ENCODE measurements around the gene SCAMP5. TPM values are rescaled to one million over a fixed set of nuclear protein-coding genes. Genes with fewer than 3 reads are reported as not detected.

The SCAMP5 gene, protein sequence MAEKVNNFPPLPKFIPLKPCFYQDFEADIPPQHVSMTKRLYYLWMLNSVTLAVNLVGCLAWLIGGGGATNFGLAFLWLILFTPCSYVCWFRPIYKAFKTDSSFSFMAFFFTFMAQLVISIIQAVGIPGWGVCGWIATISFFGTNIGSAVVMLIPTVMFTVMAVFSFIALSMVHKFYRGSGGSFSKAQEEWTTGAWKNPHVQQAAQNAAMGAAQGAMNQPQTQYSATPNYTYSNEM
- total RNA-seq, result 10 to 100 TPM in 1 of 2 donors, 1 to 10 TPM in 1; 6.1 to 24.4 TPM

DNA sequence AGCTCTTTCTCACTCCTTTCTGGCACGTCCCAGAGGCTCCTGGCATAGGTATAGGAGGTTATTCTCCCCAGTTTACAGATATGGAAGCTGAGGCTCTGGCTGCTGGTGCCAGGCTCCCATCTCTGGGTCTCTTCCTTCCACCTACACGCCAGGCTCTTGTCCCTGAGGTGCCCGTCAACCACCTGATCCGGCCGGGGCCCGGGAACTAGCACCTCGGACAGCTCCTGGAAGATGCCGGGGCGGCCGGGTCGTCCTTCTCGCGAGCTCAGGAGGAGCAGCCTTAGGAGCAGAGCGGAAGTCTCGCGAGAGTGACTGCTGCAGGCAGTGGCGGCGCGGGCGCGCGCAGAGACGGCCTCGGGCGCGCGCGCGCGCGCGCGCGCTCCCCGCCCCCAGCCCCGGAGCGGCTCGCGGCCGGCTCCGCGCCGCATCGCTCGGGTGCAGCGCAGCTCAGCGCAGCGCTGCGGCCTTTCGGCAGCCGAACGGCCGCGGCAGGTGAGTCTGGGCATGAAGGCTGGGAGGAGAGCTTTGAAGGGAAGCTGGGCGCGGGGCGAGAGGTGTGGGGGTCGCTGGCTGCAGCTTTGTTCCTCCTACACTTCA is at the start of gene SCAMP5:
SCAMP5 (plus strand) TSS at position 382 of the 597 bp plus-strand sequence. CDS start 16,277 bp downstream, outside the sequence.
- WGBS, result under 1% methylated on average over 58 of the region's 58 CpGs
- H3K27ac ChIP-seq, result no peak within 1 kb of the TSS

DNA sequence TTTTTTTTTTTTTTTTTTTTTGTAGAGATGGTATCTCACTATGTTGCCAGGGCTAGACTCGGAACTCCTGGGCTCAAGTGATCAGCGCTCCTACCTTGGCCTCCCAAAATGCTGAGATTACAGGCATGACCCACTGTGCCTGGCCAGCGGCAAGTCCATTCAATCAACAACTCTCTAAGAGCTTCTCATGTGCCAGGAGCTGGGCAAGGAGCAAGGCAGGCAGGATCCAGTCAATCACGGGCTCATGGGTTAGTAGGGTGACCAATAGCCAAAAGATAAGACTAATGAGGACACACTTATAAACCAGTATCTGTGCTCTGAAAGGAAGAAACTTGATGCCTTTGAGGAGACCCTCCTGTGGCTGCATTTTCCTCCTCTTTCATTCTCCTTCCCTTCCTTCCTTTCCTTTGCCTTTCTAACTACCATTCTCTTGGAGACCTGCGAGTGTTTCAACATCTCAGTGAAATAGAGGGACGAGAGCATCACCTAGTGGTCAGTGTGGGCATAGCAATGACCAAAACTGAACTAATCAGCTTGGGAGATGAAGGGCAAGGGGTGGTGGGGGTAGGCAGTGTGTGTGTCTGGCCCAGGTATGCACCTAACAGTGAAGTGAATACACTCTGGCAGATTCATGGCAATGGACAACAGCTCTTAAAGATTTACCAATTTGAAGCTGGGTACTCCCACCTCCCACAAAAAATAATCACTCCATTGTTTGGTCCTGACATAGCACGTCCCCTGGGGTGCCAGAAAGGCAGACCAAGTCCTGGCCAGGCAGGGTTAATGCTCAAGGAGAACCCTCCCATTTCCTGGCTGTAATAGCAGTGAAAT is 45.1 kb upstream of the SCAMP5 start:
- 25% methylated on average over 7 of the region's 7 CpGs for WGBS
- intact Hi-C loops (cut with DNase I), result loop anchor here (2.0 to 10.0 kb wide), 3 partner anchors 179 to 575 kb away; no protein-coding TSS in a partner anchor
- H3K4me3 ChIP-seq, result no peak overlapping the region
- no peaks in the 10 kb centered on the region for H3K9me3 ChIP-seq
- TF ChIP-seq POLR2A (IDR thresholded peaks at IDR 0.05) (no peak), POLR2AphosphoS5 (IDR thresholded peaks at IDR 0.05) (peak; percentile 79)
- TF ChIP-seq, protein P1, sequence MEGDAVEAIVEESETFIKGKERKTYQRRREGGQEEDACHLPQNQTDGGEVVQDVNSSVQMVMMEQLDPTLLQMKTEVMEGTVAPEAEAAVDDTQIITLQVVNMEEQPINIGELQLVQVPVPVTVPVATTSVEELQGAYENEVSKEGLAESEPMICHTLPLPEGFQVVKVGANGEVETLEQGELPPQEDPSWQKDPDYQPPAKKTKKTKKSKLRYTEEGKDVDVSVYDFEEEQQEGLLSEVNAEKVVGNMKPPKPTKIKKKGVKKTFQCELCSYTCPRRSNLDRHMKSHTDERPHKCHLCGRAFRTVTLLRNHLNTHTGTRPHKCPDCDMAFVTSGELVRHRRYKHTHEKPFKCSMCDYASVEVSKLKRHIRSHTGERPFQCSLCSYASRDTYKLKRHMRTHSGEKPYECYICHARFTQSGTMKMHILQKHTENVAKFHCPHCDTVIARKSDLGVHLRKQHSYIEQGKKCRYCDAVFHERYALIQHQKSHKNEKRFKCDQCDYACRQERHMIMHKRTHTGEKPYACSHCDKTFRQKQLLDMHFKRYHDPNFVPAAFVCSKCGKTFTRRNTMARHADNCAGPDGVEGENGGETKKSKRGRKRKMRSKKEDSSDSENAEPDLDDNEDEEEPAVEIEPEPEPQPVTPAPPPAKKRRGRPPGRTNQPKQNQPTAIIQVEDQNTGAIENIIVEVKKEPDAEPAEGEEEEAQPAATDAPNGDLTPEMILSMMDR (IDR thresholded peaks at IDR 0.05), result peak; percentile 93 to 98 (median 96)
- DNase-seq (ENCODE audit: low spot score), result peak; percentile 75
- no peaks in the 10 kb centered on the region for H3K27me3 ChIP-seq (replicated peaks; ENCODE audit: insufficient read depth)
- H3K4me1 ChIP-seq (replicated peaks), result no peaks in the 10 kb centered on the region
- H3K36me3 ChIP-seq, result no peaks in the 10 kb centered on the region
- no peak overlapping the region for H3K27ac ChIP-seq

More for the DNA sequence above, at the start of gene SCAMP5:
- intact Hi-C loops (cut with DNase I), result no loop called here
- TF ChIP-seq POLR2A (IDR thresholded peaks at IDR 0.05) (no peak), POLR2AphosphoS5 (IDR thresholded peaks at IDR 0.05) (peak; percentile 78)
- TF ChIP-seq, protein P1 (IDR thresholded peaks at IDR 0.05), result no peak
- H3K4me1 ChIP-seq (replicated peaks), result peaks cover 4% of the 10 kb centered on the region
- no peaks in the 10 kb centered on the region for H3K36me3 ChIP-seq
- DNase-seq (ENCODE audit: low spot score), result peak; percentile 94
- H3K9me3 ChIP-seq, result no peaks in the 10 kb centered on the region
- H3K27me3 ChIP-seq (replicated peaks; ENCODE audit: insufficient read depth), result no peaks in the 10 kb centered on the region
- peak within 1 kb of the TSS; percentile 59 to 62 for H3K4me3 ChIP-seq

DNA sequence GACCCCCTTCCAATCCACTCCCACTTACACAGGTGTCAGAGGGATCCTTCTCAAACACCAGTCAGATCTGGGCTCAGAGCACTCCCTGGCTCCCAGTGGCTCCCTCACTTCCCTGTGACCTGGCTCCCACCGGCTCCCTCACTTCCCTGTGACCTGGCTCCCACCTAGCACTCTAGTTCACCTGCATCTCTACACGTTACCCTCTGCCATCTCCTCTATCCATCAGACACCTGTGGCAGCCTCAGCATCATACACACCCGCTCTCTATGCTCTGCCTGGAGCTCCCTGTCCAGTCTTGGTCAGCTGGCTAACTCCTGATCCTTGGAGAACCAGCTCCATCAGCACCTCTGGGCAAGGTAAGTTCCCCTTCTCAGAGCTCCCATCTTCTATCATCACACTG is 44.4 kb upstream of the SCAMP5 start:
- intact Hi-C loops (cut with DNase I), result loop anchor here (2.0 to 10.0 kb wide), 3 partner anchors 180 to 576 kb away; no protein-coding TSS in a partner anchor
- Histone ChIP-seq H3K27me3 (replicated peaks; ENCODE audit: insufficient read depth) (no peaks in the 10 kb centered on the region), H3K4me1 (replicated peaks) (no peaks in the 10 kb centered on the region), H3K27ac (no peak overlapping the region), H3K9me3 (no peaks in the 10 kb centered on the region), H3K4me3 (no peak overlapping the region), H3K36me3 (no peaks in the 10 kb centered on the region)
- WGBS, result 65% methylated on average over 3 of the region's 3 CpGs
- no peak for DNase-seq (ENCODE audit: low spot score)
- TF ChIP-seq POLR2AphosphoS5 (IDR thresholded peaks at IDR 0.05) (no peak), POLR2A (IDR thresholded peaks at IDR 0.05) (no peak)
- TF ChIP-seq, protein P1 (IDR thresholded peaks at IDR 0.05), result no peak

DNA sequence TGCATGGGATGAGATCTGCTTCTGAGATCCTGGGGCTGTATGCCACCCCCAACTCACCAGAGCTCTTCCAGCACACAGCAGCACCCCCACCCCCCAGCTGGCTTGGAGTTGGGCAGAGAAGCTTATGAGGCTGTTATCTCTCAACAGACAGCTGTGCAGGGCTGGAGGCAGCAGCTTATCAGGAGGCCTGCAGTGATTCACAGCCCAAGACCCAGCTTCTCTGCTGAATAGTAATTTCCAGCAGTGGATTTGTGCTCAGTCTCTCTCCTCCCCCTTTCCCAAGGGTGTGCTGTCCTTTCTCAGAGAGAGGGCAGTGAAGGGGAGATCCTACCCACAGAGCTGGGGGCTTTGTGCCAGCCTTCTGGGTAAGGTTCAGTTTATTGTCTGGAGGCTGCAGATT is 40.8 kb upstream of the SCAMP5 start:
- no peak overlapping the region for H3K4me3 ChIP-seq
- intact Hi-C loops (cut with DNase I), result loop anchor here (5.0 to 10.0 kb wide), 2 partner anchors 322 to 580 kb away; no protein-coding TSS in a partner anchor
- no peaks in the 10 kb centered on the region for H3K36me3 ChIP-seq
- H3K27me3 ChIP-seq (replicated peaks; ENCODE audit: insufficient read depth), result no peaks in the 10 kb centered on the region
- no peak overlapping the region for H3K27ac ChIP-seq
- no peak for DNase-seq (ENCODE audit: low spot score)
- no peaks in the 10 kb centered on the region for H3K9me3 ChIP-seq
- H3K4me1 ChIP-seq (replicated peaks), result peaks cover 9% of the 10 kb centered on the region
- no peak for TF ChIP-seq POLR2A (IDR thresholded peaks at IDR 0.05)
- no peak for TF ChIP-seq POLR2AphosphoS5 (IDR thresholded peaks at IDR 0.05)
- TF ChIP-seq, protein P1 (IDR thresholded peaks at IDR 0.05), result no peak
